Heart left ventricle (tissue), 13 donors: ENCODE data around the gene AEBP1.

ENCODE experiments used
- CTCF ChIP-seq, 12 donors: fragments of 200-600 bp; sonication (generic) in 4 of 12; IDR thresholded peaks; one replicate each; pipeline versions ENCODE4 v1.5.0 to v1.8.0; 2018 to 2022; ENCODE audit warnings: antibody characterized with exemption in 12 of 12, mild to moderate bottlenecking in 5 of 12
- POLR2A ChIP-seq, 2 donors: fragments of 450-650 bp; IDR thresholded peaks; one replicate each; pipeline ENCODE4 v1.6.1; 2017; ENCODE audit warnings: antibody characterized with exemption in 2 of 2, mild to moderate bottlenecking in 2 of 2, moderate library complexity in 2 of 2
- donor health status: ischemic (EF 13 %, LVEDD 7.1; RV severe dilation, severe dysfunction).
- donor health status: DM: no; HTN: yes; CAD: no.
- donor health status: DM: no; HTN: no; CAD: no.
- donor health status: ischemic (EF 25% LVEDD 6.9; RV normal size, moderate dysfunction).
- donor health status: ischemic (EF 25% LVEDD 5.7; RV mildly dilated, moderate dysfunction).
- donor health status: ischemic (EF 35%, LVEDD 5.7; RV mildly dilated, moderate dysfunction).
- donor health status: nonischemic (EF 11% LVEDD 7.7; RV severe dilation, severe dysfunction).
- donor health status: DM: yes; HTN: yes; CAD: no.
- donor health status: PGD.
- donor health status: ischemic (EF 29% LVEDD 5.4; RV normal size, mild dysfunction).
- donor health status: nonischemic (EF 23%, LVEDD 6.1; RV moderate dilation, normal function).

- TF ChIP-seq CTCF (IDR thresholded peaks at IDR 0.05) (peak; percentile 53 to 81 (median 72)), POLR2A (IDR thresholded peaks at IDR 0.05) (peak in 1 of 2 donors; percentile 34)
Measured at GRCh38 chr7:44072364-44073231, 31.5 kb upstream of the AEBP1 start.
